ENCODE results near the gene PSMC4. TPM values are rescaled to one million over a fixed set of nuclear protein-coding genes. Genes with fewer than 3 reads are reported as not detected.

PSMC4 gene
- total RNA-seq, 1 donor = 99.5 TPM

DNA sequence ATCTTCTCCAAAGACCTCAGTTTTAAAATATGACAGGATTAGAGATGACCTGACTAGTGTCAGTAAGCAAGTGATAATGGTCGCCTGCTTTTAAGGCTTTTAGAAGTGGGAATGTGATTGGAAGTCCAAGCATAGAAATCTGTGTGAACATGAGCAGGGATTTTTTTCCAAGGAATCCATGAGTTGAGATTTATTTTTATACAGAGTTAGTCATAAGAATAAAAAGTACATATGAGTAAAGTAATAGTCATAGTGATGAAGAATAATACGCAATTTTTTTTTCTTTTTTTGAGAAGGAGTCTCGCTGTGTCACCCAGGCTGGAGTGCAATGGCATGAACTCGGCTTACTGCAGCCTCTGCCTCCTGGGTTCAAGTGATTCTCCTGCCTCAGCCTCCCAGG, 27.5 kb downstream of the PSMC4 start:
- H3K36me3 ChIP-seq (ENCODE audit: insufficient read depth, low read length) = no peaks in the 10 kb centered on the region
- H3K4me2 ChIP-seq (ENCODE audit: insufficient read depth, low read length) = peak overlapping the region; percentile 81
- H4K20me1 ChIP-seq (ENCODE audit: insufficient read depth, low read length) = no peaks in the 10 kb centered on the region
- peak overlapping the region; percentile 72 for H2AFZ ChIP-seq (ENCODE audit: low read length)
- TF ChIP-seq, protein P1, sequence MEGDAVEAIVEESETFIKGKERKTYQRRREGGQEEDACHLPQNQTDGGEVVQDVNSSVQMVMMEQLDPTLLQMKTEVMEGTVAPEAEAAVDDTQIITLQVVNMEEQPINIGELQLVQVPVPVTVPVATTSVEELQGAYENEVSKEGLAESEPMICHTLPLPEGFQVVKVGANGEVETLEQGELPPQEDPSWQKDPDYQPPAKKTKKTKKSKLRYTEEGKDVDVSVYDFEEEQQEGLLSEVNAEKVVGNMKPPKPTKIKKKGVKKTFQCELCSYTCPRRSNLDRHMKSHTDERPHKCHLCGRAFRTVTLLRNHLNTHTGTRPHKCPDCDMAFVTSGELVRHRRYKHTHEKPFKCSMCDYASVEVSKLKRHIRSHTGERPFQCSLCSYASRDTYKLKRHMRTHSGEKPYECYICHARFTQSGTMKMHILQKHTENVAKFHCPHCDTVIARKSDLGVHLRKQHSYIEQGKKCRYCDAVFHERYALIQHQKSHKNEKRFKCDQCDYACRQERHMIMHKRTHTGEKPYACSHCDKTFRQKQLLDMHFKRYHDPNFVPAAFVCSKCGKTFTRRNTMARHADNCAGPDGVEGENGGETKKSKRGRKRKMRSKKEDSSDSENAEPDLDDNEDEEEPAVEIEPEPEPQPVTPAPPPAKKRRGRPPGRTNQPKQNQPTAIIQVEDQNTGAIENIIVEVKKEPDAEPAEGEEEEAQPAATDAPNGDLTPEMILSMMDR (IDR thresholded peaks at IDR 0.05; ENCODE audit: extremely low read depth, low read depth, low read length) = no peak
- H3K9me3 ChIP-seq (ENCODE audit: low read depth, low read length) = no peaks in the 10 kb centered on the region
- H3K4me1 ChIP-seq (ENCODE audit: insufficient read depth, low read length) = peaks cover 28% of the 10 kb centered on the region
- H3K79me2 ChIP-seq (ENCODE audit: insufficient read depth, low read length) = peaks cover 25% of the 10 kb centered on the region
- peak; percentile 83 for DNase-seq (ENCODE audit: insufficient read length, low spot score, missing footprints)
- peak overlapping the region; percentile 33 for H3K4me3 ChIP-seq (ENCODE audit: insufficient read depth, low read length)
- no peaks in the 10 kb centered on the region for H3K27me3 ChIP-seq (ENCODE audit: insufficient read depth, low read length)
- peak overlapping the region; percentile 97 for H3K27ac ChIP-seq (ENCODE audit: low read depth, low read length)

DNA sequence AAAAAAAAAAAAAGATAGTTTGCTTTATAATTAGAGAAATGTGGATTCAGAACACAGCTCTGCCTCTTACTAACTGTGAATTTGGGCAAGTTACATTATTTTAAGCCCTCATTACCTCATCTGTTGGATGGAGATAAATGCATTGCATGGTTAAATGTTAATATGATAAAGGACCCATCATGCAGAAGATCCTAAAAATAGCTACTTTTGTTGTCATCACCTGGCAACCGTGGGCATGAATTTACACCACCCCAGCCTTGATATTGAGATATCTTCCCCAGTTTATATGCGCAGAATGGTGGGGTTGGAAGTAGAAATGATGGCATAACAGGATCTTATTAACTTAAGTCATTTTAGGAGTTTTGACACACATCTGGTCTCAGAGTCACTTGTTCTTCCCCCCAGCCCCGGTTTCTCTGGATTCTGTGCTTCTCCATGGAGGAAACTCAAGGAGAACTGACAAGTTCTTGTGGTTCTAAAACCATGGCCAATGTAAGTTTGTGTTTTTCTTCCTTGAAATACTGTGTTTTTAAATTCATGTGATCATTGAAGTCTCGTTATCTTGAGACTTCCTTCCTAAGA, 34.8 kb downstream of the PSMC4 start:
- Histone ChIP-seq H3K27me3 (ENCODE audit: insufficient read depth, low read length) (no peaks in the 10 kb centered on the region), H3K9me3 (ENCODE audit: low read depth, low read length) (no peaks in the 10 kb centered on the region), H3K79me2 (ENCODE audit: insufficient read depth, low read length) (no peaks in the 10 kb centered on the region), H3K4me2 (ENCODE audit: insufficient read depth, low read length) (peak overlapping the region; percentile 18), H3K36me3 (ENCODE audit: insufficient read depth, low read length) (peaks cover 22% of the 10 kb centered on the region), H2AFZ (ENCODE audit: low read length) (peak overlapping the region; percentile 52), H4K20me1 (ENCODE audit: insufficient read depth, low read length) (no peaks in the 10 kb centered on the region), H3K27ac (ENCODE audit: low read depth, low read length) (peak overlapping the region; percentile 93), H3K4me3 (ENCODE audit: insufficient read depth, low read length) (no peak overlapping the region), H3K4me1 (ENCODE audit: insufficient read depth, low read length) (peaks cover 17% of the 10 kb centered on the region)
- TF ChIP-seq, protein P1 (IDR thresholded peaks at IDR 0.05; ENCODE audit: extremely low read depth, low read depth, low read length) = no peak
- no peak for DNase-seq (ENCODE audit: insufficient read length, low spot score, missing footprints)

DNA sequence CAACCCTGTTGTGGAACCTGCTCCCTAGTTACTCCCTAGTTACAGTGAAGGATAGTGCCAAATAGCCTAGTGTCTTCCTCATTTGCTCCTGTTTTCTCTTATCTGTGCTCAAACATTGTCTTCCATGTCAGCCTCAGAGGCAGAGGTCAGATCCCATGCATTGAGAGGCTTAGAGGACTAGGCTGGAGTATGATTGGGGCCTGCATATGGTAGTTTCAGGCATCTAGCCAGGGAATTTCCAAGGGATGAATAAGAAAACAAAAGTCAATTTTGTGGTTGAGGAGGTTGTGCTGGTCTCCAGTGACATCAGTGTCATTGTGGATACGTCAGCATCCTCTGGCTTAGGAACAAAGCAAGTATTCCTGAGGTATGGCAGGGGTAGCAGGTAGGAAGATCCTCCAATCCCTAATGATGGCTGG, 35.3 kb downstream of the PSMC4 start:
- Histone ChIP-seq H3K4me1 (ENCODE audit: insufficient read depth, low read length) (peaks cover 17% of the 10 kb centered on the region), H3K4me2 (ENCODE audit: insufficient read depth, low read length) (peak overlapping the region; percentile 18), H3K27ac (ENCODE audit: low read depth, low read length) (peak overlapping the region; percentile 93), H3K4me3 (ENCODE audit: insufficient read depth, low read length) (no peak overlapping the region), H3K36me3 (ENCODE audit: insufficient read depth, low read length) (peaks cover 22% of the 10 kb centered on the region), H4K20me1 (ENCODE audit: insufficient read depth, low read length) (no peaks in the 10 kb centered on the region), H3K79me2 (ENCODE audit: insufficient read depth, low read length) (no peaks in the 10 kb centered on the region), H2AFZ (ENCODE audit: low read length) (peak overlapping the region; percentile 52), H3K27me3 (ENCODE audit: insufficient read depth, low read length) (no peaks in the 10 kb centered on the region), H3K9me3 (ENCODE audit: low read depth, low read length) (no peaks in the 10 kb centered on the region)
- DNase-seq (ENCODE audit: insufficient read length, low spot score, missing footprints) = peak; percentile 49
- TF ChIP-seq, protein P1 (IDR thresholded peaks at IDR 0.05; ENCODE audit: extremely low read depth, low read depth, low read length) = no peak

DNA sequence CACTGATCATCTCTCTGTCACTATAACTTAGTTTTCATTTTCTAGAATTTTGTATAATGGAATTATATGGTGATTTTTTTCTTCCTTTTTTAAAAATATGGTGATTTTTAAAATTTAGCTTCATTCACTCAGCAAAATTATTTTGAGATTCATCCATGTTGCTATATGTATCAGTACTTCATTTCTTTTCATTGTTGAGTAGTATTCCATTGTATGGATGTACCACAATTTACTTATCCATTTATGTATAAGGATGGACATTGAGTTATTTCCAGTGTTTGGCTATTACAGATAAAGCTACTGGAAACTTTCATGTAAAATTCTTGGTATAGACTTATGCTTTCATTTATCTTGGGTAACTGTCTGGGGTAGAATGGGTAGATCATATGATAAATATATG, 38.7 kb downstream of the PSMC4 start:
- peaks cover 40% of the 10 kb centered on the region for H3K36me3 ChIP-seq (ENCODE audit: insufficient read depth, low read length)
- H3K4me2 ChIP-seq (ENCODE audit: insufficient read depth, low read length) = no peak overlapping the region
- H3K27ac ChIP-seq (ENCODE audit: low read depth, low read length) = no peak overlapping the region
- TF ChIP-seq, protein P1 (IDR thresholded peaks at IDR 0.05; ENCODE audit: extremely low read depth, low read depth, low read length) = no peak
- H3K79me2 ChIP-seq (ENCODE audit: insufficient read depth, low read length) = no peaks in the 10 kb centered on the region
- no peaks in the 10 kb centered on the region for H4K20me1 ChIP-seq (ENCODE audit: insufficient read depth, low read length)
- no peak overlapping the region for H3K4me3 ChIP-seq (ENCODE audit: insufficient read depth, low read length)
- DNase-seq (ENCODE audit: insufficient read length, low spot score, missing footprints) = no peak
- no peak overlapping the region for H2AFZ ChIP-seq (ENCODE audit: low read length)
- H3K4me1 ChIP-seq (ENCODE audit: insufficient read depth, low read length) = peaks cover 17% of the 10 kb centered on the region
- no peaks in the 10 kb centered on the region for H3K27me3 ChIP-seq (ENCODE audit: insufficient read depth, low read length)
- peaks cover 11% of the 10 kb centered on the region for H3K9me3 ChIP-seq (ENCODE audit: low read depth, low read length)
